Stimulated activated CD8-positive, alpha-beta memory T cell treated with anti-CD3 and anti-CD28 coated beads, Interleukin-15, amount 100 ng/mL, for 1 hour (primary cell): ENCODE data around the gene POMT2.
"Not testable (repeated sequence)": the region's sequence is repeated elsewhere in the genome, so short reads cannot be mapped to it uniquely, and the experiment has no call there.

Source experiments
- DNase-seq: peaks from one replicate; pipeline ENCODE4 v3.0.0-alpha.2; 2020; ENCODE audit warnings: low read depth

Gene POMT2, protein sequence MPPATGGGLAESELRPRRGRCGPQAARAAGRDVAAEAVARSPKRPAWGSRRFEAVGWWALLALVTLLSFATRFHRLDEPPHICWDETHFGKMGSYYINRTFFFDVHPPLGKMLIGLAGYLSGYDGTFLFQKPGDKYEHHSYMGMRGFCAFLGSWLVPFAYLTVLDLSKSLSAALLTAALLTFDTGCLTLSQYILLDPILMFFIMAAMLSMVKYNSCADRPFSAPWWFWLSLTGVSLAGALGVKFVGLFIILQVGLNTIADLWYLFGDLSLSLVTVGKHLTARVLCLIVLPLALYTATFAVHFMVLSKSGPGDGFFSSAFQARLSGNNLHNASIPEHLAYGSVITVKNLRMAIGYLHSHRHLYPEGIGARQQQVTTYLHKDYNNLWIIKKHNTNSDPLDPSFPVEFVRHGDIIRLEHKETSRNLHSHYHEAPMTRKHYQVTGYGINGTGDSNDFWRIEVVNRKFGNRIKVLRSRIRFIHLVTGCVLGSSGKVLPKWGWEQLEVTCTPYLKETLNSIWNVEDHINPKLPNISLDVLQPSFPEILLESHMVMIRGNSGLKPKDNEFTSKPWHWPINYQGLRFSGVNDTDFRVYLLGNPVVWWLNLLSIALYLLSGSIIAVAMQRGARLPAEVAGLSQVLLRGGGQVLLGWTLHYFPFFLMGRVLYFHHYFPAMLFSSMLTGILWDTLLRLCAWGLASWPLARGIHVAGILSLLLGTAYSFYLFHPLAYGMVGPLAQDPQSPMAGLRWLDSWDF

DNA sequence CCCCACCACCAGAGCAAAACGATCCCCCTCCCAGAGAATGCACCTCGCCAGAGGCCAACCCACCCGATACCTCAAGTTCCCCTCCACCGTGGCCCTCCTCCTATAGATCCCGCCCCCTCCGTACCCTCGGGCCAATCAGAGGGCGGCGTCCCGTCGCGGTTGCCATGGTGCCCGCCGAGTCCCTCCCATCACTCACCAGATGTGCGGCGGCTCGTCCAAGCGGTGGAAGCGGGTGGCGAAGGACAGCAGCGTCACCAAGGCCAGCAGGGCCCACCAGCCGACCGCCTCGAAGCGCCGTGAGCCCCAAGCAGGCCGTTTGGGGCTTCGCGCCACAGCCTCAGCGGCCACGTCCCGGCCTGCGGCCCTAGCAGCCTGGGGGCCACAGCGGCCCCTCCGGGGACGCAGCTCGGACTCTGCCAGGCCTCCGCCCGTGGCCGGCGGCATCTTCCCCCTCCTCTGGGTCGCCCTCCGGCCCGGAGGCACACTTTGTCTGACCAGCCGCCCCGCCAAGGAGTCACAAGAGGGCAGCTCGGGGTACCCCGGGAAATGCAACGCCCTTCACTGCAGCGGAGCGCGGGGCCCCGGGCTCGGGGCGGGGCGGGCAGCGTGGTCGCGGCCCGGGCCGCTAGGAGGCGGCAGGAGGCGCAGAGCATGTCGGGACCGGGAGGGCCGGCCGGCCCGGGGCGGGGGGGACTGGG, at the start of gene POMT2:
Gene POMT2 (minus strand): TSS at position 646 of the 698 bp plus-strand sequence. CDS start 202 bp downstream, at position 444.
- peak; percentile 87 for DNase-seq

DNA sequence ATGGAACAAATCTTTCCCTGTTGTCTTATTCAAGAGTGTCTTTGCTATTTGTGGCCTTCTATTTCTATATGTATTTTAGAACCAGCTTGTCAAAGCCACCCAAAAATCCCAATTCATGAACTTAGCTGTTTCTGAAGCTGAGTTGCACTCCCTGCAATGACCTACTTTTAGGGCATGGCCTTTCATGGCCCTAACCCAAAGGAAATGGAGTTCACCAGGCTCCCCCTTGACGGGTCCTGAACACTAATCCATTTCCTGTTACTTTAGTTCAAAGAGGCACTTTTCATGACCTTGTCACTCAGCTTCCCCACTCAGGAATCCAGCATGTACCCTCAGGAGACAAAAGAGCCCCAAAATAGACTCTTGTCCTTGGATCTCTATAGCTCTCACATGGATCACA, 48.6 kb upstream of the POMT2 start:
- DNase-seq, result no peak

DNA sequence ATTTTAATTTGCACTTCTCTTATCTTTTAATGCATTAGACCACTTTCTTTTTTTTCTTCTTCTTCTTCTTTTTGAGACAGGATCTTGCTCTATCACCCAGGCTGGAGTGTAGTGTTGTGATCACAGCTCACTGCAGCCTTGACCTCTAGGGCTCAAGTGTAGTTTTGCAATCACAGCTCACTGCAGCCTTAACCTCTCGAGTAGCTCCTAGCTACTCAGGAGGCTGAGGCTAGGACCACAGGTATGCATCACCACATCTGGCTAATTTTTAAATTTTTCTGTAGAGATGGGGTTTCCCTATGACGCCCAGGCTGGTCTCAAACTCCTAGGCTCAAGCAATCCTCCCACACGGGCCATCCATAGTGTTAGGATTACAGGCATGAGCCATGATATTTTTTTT, 43.5 kb upstream of the POMT2 start:
- DNase-seq, result no peak

DNA sequence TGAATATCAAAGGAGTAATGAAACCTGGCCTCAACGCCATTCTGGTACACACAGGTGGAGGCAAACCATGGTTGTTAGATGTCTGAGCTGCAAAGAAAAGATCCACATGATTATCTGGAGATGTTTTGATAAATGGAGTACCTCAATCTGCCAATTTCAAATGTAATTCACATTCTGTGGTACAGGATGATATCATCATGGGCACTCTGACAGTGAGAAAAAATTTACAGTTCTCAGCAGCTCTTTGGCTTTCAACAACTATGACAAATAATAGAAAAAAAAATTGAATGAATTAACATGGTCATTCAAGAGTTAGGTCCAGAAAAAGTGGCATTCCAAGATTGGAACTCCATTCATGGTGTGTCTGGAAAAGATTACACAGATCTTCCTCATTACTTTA, 38.9 kb upstream of the POMT2 start:
- no peak for DNase-seq

DNA sequence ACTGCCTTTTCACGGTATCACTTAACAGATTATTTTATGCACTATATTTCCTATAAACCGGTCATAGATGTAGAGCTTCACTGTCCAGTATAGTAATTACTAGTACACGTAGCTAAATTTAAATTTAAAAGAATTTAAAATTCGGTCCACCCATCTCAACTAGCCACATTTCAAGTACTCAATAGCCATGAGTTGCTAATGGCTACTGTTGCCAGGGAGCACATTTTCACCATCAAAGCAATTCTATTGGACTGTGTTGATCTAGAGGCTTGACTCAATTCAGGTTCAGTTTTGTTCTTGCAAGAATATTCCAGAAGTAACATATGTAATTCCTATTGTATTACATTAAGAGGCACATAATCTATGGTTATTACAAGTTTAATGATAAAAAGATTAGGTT, 36.2 kb upstream of the POMT2 start:
- no peak for DNase-seq

DNA sequence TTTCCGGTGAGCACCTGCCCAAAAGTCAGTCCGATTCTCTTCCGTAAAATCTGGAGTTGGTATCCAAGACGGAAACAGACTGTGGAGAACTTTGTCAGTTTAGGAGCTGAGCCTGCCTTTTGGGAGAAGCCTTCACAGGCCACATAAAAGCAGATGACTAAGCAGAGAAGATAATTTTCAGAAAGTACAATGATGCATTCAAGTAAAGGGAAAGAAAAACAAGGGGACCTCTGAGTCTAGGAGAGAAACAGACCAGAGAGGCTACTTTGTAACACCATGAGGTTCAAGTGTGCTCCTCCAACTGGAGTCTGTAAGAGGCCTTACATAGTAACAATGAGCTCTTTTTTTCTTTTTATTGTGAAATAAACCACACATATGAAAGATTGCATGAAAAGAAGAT, 35.1 kb upstream of the POMT2 start:
- no peak for DNase-seq

DNA sequence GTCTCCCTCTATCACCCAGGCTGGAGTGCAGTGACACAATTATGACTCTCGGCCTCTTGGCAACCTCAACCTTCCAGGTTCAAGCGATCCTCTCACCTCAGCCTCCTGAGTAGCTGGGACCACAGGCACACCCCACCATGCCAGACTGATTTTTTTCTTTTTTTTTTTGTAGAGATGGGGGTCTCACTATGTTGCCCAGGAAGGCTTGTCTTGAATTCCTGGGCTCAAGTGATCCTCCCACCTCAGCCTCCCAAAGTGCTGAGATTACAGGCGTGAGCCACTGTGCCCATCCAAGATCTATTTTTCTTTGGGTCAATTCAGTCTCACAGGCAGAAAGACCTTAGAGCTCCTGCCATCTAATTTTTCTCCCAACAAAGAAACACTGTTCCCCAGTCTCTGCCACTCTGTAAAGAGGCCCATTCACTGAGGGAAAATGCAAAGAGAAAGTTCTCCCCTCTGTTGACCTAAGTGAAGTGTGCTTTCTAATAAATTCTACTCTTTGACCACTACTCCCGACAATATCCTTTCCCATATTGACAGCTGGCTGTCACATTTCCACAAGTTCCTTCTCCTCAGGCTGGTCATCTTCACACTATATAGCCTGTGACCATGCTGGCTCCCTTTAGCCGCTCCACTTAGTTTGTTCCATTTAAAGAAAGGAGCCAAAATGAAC, 32.9 kb upstream of the POMT2 start:
- DNase-seq, result no peak

DNA sequence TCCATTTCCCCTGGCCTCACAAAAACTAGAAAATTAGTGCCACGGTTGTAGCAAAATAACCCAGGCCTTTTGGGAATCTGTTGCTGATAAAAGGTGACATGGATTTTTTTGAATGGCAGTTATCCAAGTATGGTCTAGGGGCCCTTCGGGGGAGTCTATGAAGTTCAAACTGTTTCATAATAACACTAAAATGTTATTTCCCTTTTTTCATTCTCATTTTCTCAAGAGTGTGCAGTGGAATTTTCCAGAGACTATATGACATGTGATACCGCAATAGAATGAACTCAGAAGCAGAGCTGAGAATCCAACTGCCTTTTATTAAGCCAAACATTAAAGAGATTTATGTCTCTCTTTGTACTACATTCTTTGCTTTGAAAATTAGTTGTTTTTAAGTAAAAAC, 27.1 kb upstream of the POMT2 start:
- no peak for DNase-seq

DNA sequence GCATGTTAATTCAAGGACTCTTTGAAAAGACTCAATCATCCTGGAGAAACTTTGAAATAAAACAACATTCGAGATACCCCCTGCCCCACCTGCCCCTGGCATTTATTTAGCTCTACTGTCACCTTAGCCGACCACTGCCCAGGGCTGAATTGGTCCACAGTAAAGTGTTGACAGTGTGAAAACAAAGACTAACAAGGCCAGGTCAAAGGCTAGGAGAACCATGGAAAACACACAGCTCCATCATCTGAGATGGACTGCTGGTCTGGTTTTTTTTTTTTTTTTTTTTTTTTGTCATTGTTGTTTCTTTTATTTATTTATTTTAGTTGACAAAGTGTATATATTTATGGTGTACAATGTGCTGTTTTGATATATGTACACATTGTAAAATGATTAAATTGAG, 25.8 kb upstream of the POMT2 start:
- DNase-seq, result no peak

DNA sequence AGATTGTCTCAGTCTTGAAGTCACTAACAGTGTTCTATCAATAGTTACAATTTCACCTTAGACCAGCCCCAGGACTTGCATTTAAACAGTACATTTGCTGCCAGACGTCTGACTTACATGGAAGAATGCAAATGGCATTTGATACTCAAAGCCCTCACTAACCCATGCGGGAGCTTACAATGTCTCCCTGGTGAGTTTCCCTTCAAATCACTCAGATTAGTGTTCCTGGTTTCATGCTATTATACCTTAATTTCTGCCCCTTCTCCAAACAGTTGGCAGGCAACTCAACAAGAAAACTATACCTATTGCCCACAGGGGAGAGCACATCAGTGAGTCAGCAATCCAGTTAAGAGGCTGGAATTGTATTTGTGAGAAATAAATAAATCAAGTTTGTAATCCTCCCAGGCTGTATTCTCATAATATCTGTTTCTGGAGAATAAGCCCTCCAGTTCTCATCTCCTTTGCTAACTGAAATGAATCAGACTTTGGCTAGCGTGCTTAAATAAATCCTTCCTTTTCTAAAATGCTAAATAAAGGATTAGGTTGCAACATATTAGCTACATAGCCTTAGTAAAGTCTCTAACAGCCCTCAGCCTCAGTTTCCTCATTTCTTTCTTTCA, 23.8 kb upstream of the POMT2 start:
- DNase-seq, result no peak

DNA sequence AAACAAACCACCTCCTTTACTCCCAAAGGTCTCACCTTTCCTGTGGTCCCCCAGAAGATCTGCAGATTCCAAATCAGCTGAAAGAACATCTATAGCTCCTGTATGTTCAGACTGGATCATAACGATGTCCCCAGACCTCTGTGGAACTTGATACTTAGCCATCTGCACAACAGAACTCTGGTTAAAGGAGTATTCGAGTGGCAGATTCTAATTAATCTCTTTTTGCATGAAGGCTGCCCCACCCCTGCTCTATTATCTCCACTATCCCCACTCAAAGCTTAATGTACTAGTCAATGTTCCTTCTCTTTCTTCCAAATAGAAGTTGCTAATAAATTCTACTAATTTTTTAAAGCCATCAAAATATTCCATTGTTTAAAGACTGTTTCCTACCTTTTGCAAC, 23.0 kb upstream of the POMT2 start:
- no peak for DNase-seq

DNA sequence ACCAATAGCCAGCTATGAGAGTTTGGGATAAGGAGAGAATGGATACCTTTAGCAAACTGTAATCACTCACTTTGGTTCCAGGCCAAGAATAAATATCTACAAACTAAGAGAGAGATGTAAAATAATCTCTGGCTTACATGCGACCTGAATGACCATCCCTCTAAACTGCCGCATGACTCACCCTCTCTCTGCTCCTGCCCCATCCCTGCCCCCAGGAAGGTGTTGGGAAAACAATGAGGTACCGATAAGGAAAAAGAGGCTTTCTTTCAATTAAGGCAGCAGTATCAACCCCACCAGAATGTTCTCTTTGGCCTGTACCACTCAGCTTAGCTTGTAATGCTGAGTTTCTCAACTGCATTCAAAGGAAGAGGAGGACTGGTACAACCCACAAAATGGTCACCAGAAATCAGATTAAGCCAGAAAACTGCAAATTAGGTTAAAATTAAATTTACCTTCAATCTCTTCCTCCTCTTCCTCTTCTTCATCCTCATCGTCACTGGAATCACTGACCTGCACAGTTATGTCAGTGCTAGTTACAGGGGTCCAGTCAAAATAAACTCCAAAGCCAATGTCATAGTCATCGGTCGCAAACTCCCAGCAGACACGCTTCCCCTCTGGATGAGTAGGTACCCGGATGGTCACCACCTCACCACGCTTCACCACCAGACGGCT, 22.2 kb upstream of the POMT2 start:
- no peak for DNase-seq

DNA sequence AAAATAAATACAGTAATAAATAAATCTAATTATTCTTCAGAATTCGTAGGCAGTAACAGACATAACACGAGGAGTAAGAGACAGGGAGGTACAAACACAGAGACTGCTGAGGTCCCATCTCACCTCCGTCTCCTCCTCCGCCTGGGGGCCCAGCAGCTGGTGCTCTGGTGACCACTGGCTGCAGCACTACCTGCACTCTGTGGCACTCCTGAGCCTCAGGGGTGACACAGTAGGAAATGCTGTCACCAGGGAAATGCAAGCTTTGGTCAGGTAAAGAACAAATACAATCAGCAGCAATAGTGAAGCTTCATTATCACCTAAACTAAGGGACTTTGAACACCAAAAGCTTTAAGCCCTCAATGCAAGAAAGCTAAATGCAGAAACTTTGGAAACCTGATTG, 19.7 kb upstream of the POMT2 start:
- no peak for DNase-seq

DNA sequence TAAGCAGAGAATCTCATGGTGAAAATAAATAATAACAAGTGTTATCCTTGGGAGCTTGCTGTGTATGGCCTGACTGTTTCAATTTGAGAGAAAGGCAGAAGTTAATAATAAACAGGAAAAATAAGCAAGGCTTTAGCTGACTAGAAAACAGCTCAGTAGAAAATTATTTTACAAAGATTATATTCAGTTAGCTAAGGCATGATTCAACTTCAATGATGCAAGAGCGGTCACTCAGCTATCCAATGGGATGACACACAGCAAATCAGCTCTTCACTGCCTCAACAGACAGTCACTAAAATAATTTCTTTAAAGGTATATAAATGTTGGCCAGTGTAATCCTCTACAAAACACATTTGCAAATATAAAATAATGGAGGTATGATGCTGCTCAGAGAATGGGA, 18.7 kb upstream of the POMT2 start:
- DNase-seq, result no peak

DNA sequence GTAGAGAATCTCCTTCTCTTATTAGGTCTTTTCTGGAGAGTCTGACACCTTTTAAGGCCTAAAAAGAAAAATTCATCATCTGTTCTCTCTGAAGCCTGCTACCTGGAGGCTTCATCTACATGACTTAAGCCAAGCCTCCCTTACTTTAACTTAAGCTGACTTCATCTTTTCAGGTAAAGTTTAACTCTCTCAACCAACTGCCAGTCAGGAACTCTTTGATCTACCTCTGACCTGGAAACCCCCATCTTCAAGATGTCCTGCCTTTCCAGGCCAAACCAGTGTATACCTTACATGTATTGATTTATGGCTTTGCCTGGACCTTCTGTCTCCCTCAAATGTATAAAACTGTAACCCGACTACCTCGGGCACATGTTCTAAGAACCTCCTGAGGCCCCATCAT, 17.6 kb upstream of the POMT2 start:
- DNase-seq, result no peak

DNA sequence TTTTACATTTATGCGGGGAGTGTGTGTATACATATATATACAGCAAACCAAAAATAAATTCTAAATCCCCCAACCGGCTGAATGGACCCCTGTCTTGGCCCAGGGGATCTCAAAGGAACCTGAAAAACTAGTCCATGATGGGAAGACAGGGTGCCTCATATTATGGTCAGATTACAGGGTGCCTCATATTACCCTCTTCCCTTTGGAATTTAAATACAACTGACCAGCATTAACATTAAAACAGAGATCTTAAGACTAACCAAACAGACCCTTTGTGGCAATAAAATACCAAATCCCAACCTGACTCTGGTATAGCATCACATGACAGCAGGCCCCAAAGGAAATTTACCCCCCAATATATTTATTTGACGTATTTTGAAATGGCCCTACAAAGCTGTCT, 17.2 kb upstream of the POMT2 start:
- no peak for DNase-seq

DNA sequence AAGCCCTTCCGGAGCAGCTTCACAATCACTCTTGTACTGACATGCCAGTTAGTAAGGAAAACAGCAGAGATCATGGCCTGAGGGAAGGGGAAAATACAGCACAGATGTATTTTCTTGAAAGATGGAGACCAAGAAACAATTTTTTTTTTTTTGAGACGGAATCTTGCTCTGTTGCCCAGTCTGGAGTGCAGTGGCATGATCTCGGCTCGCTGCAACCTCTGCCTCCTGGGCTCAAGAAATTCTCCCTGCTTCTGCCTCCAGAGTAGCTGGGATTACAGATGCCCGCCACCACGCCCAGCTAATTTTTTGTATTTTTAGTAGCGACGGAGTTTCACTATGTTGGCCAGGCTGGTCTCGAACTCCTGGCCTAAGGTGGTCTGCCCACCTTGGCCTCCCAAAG, 16.6 kb upstream of the POMT2 start:
- not testable (repeated sequence) for DNase-seq

DNA sequence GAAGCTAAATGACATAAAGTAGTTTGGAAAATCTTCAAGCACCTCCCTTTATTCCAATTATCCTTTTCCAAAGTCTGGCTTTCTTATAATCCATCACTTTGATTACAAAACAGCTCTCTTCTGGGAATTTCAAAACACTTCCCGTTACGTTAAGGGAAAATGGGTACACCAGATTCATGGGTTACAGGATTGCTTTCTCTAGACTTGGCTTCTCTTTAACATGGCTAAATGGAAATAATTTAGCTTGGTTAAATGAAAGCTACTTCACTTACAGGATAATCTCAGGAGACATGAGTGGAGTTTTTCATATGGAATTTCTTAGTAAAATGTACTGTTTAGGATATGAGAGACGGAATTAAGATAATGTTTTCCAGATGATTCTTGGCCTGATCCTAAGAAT, 14.9 kb upstream of the POMT2 start:
- DNase-seq, result no peak

DNA sequence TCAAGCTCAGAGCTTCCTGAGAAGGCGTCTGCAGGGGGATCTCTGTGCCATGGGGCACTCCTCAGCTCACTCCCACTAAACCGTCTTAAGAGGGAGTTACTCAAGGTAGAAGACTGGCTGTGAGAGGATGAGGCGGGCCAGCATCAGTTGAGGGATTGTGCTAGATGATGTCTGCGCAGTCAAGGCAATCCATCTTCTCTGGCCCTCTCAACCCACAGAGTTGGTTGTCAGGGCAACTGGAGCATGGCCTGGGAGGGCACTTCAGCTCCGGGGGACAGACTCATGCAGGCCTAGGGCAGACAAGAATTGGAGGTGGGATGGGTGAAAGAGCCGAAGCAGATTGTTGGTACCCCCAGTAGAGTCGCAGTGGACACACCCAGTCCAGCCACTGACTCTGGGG, 9.2 kb upstream of the POMT2 start:
- no peak for DNase-seq

DNA sequence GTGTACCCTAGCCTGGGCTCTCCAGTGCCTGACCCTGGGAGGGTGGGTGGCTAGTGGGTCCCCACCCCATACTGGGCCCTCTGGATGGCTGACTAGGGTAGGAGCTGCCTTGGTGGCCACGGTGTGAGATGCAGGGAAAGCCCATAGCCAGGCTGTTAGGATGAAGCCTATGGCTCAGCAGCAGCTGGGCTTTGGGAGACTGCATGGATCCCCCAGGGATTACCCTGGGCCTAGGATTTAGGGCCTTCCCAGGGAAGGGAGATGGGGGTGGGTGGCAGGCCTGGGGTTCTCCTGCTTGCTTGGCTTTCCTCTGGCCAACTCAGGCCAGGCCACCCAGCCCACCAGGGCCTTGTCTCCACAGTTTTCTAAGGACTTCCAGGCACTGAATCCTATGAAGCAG, 6.4 kb upstream of the POMT2 start:
- DNase-seq, result no peak

DNA sequence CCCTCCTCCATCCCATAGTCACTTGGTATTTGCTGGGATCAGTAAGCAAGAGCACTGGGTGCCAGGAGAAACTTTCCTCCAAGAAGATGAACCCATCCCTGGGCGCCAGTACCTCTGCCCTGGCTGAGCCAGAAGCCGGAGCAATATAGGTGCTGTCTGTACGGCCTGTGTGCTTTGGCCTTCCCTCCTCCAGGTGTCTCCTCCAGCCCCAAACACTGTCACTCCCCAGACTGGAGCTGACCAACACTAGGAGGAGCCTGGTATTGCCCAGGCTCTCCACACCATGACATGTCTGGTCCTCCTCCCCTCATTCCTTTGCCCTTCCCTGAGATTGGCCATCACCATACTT, 5.0 kb upstream of the POMT2 start:
- DNase-seq, result no peak
